HG03460 (cell line): ENCODE results near the gene TMEM132D.

Experiments used
- ATAC-seq: cut with Tn5 transposase; IDR thresholded peaks from one replicate; pipeline ENCODE4 v1.9.1; 2021; ENCODE audit not compliant: unreplicated experiment

The TMEM132D gene

DNA sequence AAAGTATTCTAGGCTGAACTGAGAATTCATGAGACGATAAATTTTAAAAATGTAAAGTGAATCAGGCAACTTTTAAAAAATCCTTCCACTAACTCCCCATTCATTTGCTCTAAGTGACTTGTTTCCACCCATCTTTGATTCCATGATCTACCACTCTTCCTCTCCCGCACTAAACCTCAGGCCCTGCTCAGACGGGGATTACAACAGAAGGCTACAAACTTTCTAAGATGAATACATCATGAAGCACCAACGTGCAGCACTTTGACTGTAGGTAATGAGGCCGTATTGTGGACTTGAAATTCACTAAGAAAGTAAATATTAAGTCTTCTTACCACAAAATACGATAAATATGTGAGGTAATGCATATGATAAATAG is 30.0 kb downstream of the TMEM132D start:
- ATAC-seq = no peak

DNA sequence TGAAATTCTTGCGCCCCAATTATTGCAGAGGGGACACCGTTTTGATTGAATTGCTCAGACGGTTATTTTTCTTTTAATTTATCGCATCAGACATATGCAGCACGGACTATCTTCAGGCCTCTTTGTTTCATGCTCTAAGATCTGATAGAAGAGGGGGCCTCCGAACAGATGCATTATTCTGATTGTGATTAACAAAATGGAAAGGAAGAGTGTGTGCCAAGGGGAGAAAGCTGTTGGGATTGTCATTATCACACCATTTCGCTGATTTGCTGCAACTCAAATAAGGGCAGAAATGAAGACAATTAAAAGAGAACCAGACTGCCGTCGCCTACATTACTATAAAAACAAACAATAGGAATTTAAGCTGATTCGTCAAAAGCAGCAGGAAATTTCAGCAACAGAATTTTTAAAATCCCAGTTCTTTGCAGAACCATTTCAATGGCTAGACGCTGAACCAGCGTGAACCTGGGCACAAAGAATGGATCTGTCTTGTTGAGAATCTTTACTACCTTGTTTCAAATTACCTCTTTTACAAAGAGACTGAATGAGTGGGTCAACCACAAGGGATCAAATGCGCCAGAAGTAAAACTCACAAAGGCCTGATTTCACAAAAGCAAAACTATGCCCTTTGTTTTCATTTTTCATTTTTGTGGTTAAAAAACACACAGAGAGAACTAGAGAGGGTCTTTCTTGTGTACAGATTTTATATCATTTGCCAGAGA is 30.6 kb downstream of the TMEM132D start:
- ATAC-seq = no peak

DNA sequence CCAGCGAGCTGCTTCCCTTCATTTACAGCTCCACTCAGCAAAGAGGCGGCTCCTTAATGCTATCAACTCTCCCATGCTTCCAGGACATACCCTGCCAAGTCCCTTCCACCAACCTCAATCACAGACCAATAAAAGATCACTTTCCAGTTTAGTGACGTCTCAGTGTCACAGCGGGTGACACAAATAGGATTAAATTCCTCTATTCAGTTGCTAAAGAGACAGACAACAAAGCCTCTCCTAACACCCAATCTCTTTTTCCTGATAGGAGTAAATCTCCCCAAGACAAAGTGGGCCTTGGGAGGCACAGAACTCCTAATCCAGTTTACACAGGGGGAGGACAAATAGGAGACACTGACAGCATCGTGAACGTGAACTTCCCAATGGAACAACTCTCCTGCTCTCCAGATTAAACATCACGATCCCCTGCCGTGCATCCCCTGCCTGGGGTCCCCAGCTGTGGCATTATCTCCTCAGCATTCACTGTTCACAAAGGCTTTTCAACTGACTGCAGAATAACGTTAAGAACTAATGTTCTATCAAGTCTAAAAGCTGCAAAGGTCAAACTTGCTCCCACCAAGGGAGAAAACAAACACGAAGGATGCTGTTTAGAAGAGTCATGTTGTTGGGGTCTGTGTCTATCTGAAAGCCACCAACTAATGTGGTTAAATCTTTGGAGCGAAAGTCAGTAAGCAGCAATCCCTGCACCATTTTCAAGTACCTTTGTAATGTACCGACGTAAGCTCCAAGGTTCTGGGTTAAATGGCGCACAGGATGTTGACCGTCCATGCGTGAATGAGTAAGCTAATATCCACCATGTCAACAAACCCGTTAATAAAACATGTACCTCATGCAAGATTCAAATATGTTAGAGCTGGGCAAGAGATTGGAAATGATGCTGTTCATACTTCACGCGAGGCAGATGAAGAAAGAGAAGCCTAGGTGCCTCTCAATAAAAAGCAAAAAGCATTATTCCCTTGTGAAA is 31.5 kb downstream of the TMEM132D start:
- ATAC-seq = no peak

DNA sequence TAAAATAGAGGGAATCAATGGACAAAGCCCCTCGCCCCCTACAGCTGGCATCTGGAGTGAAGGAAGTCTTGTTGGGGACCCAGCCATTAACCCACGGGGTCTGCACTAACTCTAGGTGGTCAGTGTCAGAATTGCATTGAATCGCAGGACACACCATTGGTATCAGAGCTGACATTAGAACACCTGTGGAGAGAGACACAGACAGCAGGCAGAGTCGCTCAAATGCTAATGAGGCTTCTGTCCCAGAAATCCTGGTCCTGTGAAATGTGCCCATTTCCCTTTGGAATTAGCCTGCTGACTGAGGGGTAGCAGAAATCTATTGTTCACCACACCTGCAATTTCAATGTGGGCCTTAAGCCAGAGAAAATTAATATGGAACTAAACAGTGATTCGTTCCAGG is 33.0 kb downstream of the TMEM132D start:
- ATAC-seq = no peak

DNA sequence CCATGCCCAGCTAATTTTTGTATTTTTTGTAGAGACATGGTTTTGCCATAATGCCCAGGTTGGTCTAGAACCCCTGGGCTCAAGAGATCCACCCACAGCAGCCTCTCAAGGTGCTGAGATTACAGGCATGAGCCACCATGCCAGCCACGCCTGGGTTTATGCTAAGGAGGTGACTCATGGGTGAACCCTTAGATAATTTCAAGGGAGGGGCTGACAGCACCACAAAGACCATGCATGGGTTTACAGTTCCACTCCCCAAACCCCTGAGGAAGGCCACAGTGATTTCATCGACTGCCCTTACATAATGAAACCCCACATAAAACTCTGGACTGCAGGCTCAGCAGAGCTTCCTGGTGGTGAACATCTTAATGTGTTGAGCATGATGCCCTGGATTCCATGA is 33.7 kb downstream of the TMEM132D start:
- ATAC-seq = no peak

DNA sequence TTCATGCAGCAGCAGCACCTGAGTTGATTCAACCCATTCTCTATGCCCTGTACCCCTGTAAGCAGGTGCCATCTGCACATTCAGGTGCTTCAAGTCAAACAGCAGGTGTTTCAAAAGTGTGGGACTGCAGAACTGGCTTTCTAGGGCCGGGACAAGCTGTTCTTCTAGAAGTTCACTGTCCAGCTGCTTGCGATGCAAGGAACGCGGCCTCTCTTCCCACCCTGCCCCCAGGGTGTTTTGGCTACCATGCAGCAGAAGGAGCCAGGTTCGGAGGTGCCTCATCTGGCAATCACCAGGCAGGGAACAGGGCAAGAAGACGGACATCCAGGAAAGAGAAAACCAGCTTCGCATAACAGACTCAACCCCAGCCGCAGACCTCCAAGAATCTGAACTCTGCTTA is 35.2 kb downstream of the TMEM132D start:
- no peak for ATAC-seq

DNA sequence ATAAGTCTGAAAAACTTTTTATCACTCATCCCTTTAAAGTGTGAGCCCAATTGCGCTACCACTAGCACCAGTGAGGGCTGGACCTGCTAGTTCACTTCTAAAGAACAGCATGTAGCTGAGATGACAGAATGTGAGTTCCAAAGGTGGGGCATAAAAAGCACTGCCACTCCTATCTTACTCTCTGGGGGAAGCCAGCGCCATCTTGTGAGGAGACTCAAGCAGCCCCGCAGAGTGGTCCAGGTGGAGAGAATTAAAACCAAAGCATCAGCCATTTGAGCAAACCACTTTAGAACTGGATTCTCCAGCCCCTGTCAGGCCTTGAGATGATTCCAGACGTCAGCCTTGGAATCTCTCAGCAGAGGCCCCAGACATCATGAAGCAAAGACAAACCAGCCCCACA is 39.9 kb downstream of the TMEM132D start:
- ATAC-seq = no peak

DNA sequence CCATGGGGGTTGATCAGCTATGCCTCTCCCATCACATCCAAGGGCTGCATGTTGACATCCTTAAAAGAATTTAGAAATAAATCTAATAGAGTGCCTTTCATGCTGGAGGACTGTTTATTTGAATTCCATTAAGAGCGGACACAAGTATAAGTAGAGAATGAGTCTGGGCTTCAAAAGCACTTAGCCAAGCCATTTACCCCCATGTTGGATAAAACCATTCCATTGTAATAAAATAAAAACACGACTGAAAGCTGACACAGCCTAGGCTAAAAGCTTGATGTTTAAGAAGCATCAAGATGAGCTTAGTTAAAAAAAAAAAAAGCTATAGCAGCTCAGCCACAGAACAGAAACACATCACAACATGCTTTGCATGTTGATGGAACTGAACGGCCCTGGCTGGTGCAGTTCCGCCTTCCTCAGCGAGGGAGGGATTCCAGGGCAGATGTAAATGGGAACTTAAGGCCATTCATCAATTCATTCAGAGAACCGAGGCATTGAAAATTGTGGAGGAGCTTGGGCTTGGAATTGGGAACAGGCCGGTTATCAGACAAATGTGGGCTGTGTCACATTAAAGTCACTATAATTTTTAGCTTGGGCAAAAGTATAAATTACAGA is 41.2 kb downstream of the TMEM132D start:
- ATAC-seq = no peak

DNA sequence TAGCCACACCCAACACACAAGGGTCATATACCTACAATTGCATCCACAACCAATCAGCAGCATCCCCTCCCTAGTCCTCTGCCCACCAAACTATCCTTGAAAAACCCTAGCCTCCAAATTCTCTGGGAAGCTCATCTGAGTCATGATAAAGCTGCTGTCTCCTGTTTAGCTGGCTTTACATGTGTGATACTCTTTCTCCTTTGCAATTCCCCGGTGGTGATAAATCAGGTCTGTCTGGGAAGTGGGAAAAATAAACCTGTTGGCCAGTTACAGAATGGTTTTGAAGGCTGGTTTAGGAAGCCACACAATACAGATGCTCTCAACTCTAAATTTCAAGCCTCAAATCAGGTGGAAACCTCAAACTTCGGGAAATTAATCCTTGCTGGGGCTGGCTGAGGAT is 41.9 kb downstream of the TMEM132D start:
- ATAC-seq = no peak

DNA sequence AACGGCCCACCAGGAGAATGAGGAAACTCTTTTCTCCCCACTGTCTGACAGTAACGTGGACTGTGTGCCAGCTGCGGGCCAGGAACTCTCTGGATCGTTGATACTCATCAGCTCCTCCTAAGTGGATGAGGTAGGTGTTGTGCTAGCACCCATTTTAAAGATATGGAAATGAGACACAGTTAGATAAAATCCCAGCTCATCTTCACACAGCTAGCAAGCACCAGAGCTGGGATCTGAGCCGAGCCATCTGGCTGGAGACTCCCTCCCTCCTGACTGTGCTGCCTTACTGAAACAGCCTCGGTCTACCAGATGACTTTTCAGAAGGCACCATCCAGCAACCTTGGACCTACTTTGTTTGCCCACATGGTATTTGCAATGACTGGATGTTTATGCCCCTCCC is 49.2 kb downstream of the TMEM132D start:
- no peak for ATAC-seq

DNA sequence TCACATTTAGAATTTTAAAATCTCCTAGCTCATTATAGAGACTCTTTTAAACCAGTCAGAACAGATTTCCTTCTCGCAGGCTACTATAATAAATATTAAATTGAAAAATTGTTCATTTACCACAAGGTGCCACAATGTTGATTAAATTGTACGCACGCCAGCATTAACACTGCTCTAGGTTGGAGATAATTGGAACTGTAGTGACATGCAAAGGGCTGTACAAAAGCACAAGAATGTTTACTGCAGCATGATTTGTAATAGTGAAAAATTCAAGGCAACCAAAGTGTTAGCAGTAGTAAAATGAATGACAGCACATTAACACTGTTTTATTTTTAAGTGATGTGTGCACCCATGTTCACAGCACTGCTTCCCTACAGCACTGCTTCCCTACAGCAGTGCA is 52.5 kb downstream of the TMEM132D start:
- ATAC-seq = no peak

DNA sequence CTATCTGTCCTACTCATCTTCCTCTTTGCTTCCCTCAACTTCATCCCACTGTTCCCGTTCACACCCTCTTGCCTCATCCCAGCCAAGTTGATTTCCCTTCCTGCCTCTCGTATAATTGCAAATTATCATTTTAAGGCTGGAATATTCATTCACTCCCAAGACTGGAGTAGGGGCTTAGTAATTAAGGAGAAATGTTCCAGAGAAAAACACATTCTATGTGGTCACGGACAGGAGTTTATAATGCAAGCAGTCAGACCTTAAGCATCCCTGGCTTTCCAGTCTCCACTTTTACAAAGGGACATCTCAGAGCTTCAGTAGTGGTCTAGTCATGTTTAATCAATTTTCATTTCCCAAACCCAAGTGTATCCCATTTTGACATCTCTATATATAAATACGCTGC is 54.9 kb downstream of the TMEM132D start:
- ATAC-seq = no peak

DNA sequence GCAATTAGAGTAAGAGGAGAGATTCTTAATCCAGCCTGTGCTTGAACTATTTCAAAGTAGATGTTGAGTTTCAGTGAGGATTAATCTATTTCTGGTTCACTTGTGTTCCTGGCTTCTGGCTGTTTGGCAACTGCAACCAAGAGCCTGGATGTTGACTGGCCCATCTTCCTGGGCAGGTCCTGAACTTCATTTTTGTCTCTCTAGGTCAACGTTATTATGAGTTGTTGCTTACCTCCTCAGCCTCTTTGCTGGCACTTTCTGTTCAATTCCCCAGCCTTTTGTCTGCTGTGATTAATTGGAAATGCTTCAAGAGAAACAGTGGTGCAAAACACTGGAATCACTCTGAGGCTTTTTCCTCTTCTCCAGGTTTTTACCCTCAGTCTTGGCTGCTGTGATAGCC is 56.8 kb downstream of the TMEM132D start:
- ATAC-seq = no peak

DNA sequence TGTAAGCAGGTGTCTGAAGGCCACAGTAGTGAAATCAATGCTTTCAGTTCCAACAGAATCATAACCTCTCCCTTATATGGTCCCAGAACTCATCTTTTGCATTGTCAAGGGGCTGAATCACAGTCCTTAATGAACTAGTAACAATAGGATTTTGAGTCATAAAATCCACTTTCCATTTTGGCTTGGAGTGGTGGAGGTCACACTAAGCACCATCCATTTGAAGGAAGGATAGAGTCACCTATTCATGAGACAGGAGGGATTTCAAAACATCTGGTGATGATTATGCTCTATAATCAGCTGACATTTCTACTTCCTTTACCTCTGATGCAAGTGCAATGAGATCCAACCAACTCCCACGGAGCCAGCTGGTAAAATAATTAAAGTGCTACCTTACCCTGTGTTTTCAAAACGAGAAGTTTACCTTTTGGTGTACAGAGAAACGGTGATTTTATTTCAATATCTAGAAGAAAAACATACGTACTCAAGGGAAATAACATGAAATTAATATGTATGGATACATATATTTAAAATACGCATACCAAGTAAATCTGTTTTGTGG is 59.1 kb downstream of the TMEM132D start:
- ATAC-seq = no peak

DNA sequence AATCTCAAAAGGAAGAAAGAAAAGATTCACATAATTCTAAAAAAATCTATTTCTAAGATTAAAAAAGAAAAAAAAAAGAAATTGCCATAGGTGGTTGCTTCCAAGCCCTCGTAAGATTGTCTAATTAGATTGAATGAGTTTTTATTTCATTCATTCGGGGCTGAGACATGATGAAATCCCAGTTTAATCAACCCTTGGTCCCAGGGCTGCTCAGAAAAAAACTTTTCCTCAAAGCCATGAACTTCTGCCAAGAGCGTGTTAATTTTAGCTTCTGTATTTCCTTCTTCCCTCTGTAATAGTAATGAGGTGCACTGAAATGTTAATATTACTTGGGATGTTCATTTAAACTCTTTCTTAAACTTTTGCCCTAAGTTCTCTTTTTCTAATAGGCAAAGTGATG is 62.6 kb downstream of the TMEM132D start:
- ATAC-seq = no peak

DNA sequence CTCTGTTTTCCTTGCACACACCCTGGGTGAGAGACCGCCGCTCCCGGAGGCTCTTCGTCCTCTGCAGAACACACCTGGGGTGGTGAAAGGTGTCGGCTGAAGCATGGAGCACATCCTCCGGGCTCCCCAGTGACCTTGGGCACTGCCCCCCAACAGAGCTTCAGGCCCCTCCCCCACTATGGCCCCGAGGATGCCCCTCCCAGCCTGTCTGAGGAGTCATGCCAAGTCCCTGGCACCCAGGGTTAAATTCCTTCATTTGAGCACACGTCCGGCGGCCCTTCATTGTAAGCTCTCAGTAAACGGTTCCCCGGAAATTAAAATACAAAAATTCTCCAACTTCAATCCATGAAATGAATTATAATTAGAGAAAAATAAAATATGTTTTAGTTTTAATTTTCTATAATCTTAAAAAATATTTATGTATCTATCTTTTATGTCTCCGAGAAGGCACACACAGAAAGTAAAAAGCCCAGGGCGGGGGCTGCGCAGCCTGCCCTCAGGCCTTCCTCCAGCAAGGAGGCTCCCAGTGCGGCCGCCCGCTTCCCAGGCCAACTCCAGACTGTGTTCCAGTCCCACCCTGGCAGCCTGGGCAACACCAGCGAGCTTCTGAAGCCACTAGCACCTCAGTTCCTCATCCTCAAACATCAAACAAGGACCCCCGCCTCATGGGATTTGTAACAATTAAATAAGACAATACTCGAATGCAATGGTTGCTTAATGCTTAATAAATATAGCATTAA is 63.5 kb downstream of the TMEM132D start:
- ATAC-seq = no peak

DNA sequence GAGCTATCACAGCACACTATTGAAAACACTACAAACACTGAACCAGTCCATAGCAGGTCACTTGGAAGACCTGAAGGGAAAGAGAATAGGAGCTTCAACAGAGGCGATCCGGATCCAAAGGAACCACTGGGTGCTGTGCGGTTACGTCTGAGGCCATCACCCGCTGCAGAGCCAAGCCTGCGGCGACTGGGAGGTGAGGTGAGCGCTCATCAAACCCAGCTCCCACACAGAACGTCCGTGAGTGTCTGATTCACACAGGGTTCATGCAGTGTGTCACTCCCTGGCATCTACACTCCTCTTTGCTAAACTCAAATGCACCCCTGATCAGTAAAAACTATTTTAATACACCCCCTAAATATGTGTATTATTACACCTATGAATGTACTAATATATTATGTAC is 64.1 kb downstream of the TMEM132D start:
- no peak for ATAC-seq

DNA sequence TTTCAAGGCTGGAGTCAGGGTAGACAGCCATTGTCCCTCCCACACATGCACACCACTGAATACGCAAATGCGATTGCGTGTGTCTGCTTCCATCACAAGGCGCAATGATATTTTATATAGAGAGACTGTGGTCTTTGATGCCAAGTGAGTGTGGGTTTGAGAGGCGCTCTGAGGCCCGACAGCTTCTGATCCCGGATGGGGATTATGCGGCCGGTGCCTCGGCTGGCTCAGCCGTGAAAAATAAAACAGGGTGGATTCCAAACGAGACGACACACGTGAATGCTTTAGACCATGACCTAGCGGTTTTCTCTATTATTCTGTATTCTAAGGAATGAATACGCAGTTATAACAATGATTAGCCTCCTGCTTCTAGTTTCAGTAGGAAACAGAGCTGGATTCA is 72.5 kb downstream of the TMEM132D start:
- no peak for ATAC-seq

DNA sequence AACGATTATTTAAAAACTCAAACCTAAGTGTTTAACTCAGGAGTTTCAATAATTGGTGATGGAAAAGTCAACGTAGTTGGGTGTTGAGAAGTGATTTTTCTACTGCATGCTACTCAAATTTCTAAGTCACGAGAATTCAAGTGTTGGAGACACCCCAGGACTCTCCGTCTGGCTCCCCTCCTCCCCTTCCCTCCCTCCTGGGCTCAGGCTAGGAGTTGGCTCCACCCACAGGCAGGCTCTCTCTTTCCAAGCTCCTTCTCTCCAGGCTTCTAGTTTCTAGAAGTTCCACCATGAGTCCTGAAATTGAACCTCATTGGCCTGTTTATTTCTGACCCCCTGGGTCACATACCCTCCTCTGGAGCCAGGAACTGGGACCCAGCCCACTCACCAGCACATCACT is 73.0 kb downstream of the TMEM132D start:
- no peak for ATAC-seq

DNA sequence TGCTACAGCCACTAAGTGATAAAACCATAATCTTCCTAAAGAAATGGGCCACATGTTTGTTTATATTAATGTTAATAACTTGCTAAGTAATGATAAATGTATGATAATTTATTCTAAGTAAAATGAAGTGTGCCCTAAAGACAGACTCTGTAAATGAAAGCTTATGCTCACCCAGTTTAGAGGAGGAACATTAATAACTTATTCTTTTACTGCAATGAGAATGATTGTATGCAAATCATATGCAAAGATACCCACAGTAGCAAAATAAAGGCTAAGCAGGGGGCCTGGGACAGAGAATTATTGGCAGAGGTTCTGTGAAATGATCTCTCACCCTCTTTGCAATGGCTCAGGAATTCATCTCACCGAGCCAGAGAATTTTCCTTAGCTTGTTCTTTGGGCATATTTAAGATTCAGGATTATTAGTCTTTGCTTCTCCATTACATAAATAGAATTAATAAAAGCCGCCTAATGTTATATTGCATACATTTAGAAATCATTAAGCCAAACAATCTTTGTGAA is 75.9 kb downstream of the TMEM132D start:
- ATAC-seq = no peak
